Measurements from ENCODE around the gene SCN1A.

SCN1A gene

GRCh38 chr2:166094325-166094724, 33.5 kb downstream of the SCN1A start:
- no peak overlapping the region for H3K9ac ChIP-seq (ENCODE audit: insufficient read length, low read depth)
- no peak for DNase-seq (ENCODE audit: low read depth, low spot score)
- H3K27me3 ChIP-seq (ENCODE audit: insufficient read depth, insufficient read length), result no peaks in the 10 kb centered on the region
- no peaks in the 10 kb centered on the region for H3K36me3 ChIP-seq (ENCODE audit: insufficient read depth, insufficient read length, low read length)
- TF ChIP-seq ZNF274 (IDR thresholded peaks at IDR 0.05; ENCODE audit: low read depth, low read length) (no peak), SUZ12 (IDR thresholded peaks at IDR 0.05; ENCODE audit: extremely low read depth, insufficient read depth, insufficient read length) (no peak), YY1 (IDR thresholded peaks at IDR 0.05; ENCODE audit: insufficient read depth, insufficient read length) (no peak)
- H3K4me3 ChIP-seq (ENCODE audit: insufficient read length, low read depth), result no peak overlapping the region
- no peaks in the 10 kb centered on the region for H3K4me1 ChIP-seq (ENCODE audit: insufficient read depth, insufficient read length)
- no peaks in the 10 kb centered on the region for H3K9me3 ChIP-seq (ENCODE audit: insufficient read depth, low read length)

GRCh38 chr2:166092889-166093288, 34.9 kb downstream of the SCN1A start:
- H3K9me3 ChIP-seq (ENCODE audit: insufficient read depth, low read length), result no peaks in the 10 kb centered on the region
- no peak for TF ChIP-seq SUZ12 (IDR thresholded peaks at IDR 0.05; ENCODE audit: extremely low read depth, insufficient read depth, insufficient read length)
- TF ChIP-seq YY1 (IDR thresholded peaks at IDR 0.05; ENCODE audit: insufficient read depth, insufficient read length), result no peak
- no peak for TF ChIP-seq ZNF274 (IDR thresholded peaks at IDR 0.05; ENCODE audit: low read depth, low read length)
- no peaks in the 10 kb centered on the region for H3K27me3 ChIP-seq (ENCODE audit: insufficient read depth, insufficient read length)
- H3K4me1 ChIP-seq (ENCODE audit: insufficient read depth, insufficient read length), result no peaks in the 10 kb centered on the region
- H3K4me3 ChIP-seq (ENCODE audit: insufficient read length, low read depth), result no peak overlapping the region
- no peaks in the 10 kb centered on the region for H3K36me3 ChIP-seq (ENCODE audit: insufficient read depth, insufficient read length, low read length)
- no peak for DNase-seq (ENCODE audit: low read depth, low spot score)
- H3K9ac ChIP-seq (ENCODE audit: insufficient read length, low read depth), result no peak overlapping the region

- TF ChIP-seq ZNF274 (IDR thresholded peaks at IDR 0.05; ENCODE audit: low read depth, low read length), result no peak
- TF ChIP-seq YY1 (IDR thresholded peaks at IDR 0.05; ENCODE audit: insufficient read depth, insufficient read length), result no peak
- TF ChIP-seq SUZ12 (IDR thresholded peaks at IDR 0.05; ENCODE audit: extremely low read depth, insufficient read depth, insufficient read length), result no peak
- no peak overlapping the region for H3K9ac ChIP-seq (ENCODE audit: insufficient read length, low read depth)
- DNase-seq (ENCODE audit: low read depth, low spot score), result no peak
- no peaks in the 10 kb centered on the region for H3K9me3 ChIP-seq (ENCODE audit: insufficient read depth, low read length)
- no peak overlapping the region for H3K4me3 ChIP-seq (ENCODE audit: insufficient read length, low read depth)
- no peaks in the 10 kb centered on the region for H3K4me1 ChIP-seq (ENCODE audit: insufficient read depth, insufficient read length)
- H3K27me3 ChIP-seq (ENCODE audit: insufficient read depth, insufficient read length), result no peaks in the 10 kb centered on the region
- H3K36me3 ChIP-seq (ENCODE audit: insufficient read depth, insufficient read length, low read length), result no peaks in the 10 kb centered on the region
Measured at GRCh38 chr2:166091439-166091838, 36.4 kb downstream of the SCN1A start.

GRCh38 chr2:166090908-166091307, 36.9 kb downstream of the SCN1A start:
- H3K9ac ChIP-seq (ENCODE audit: insufficient read length, low read depth), result no peak overlapping the region
- no peaks in the 10 kb centered on the region for H3K9me3 ChIP-seq (ENCODE audit: insufficient read depth, low read length)
- no peaks in the 10 kb centered on the region for H3K27me3 ChIP-seq (ENCODE audit: insufficient read depth, insufficient read length)
- H3K4me1 ChIP-seq (ENCODE audit: insufficient read depth, insufficient read length), result no peaks in the 10 kb centered on the region
- no peak for TF ChIP-seq YY1 (IDR thresholded peaks at IDR 0.05; ENCODE audit: insufficient read depth, insufficient read length)
- TF ChIP-seq ZNF274 (IDR thresholded peaks at IDR 0.05; ENCODE audit: low read depth, low read length), result no peak
- no peak for TF ChIP-seq SUZ12 (IDR thresholded peaks at IDR 0.05; ENCODE audit: extremely low read depth, insufficient read depth, insufficient read length)
- DNase-seq (ENCODE audit: low read depth, low spot score), result no peak
- H3K36me3 ChIP-seq (ENCODE audit: insufficient read depth, insufficient read length, low read length), result no peaks in the 10 kb centered on the region
- H3K4me3 ChIP-seq (ENCODE audit: insufficient read length, low read depth), result no peak overlapping the region

- no peak for DNase-seq (ENCODE audit: low read depth, low spot score)
- Histone ChIP-seq H3K27me3 (ENCODE audit: insufficient read depth, insufficient read length) (no peaks in the 10 kb centered on the region), H3K4me3 (ENCODE audit: insufficient read length, low read depth) (no peak overlapping the region), H3K4me1 (ENCODE audit: insufficient read depth, insufficient read length) (no peaks in the 10 kb centered on the region), H3K9ac (ENCODE audit: insufficient read length, low read depth) (no peak overlapping the region), H3K36me3 (ENCODE audit: insufficient read depth, insufficient read length, low read length) (no peaks in the 10 kb centered on the region), H3K9me3 (ENCODE audit: insufficient read depth, low read length) (no peaks in the 10 kb centered on the region)
- TF ChIP-seq SUZ12 (IDR thresholded peaks at IDR 0.05; ENCODE audit: extremely low read depth, insufficient read depth, insufficient read length) (no peak), YY1 (IDR thresholded peaks at IDR 0.05; ENCODE audit: insufficient read depth, insufficient read length) (no peak), ZNF274 (IDR thresholded peaks at IDR 0.05; ENCODE audit: low read depth, low read length) (no peak)
Measured at GRCh38 chr2:166090346-166090745, 37.5 kb downstream of the SCN1A start.

GRCh38 chr2:166088634-166089033, 39.2 kb downstream of the SCN1A start:
- no peaks in the 10 kb centered on the region for H3K4me1 ChIP-seq (ENCODE audit: insufficient read depth, insufficient read length)
- H3K9ac ChIP-seq (ENCODE audit: insufficient read length, low read depth), result no peak overlapping the region
- no peak overlapping the region for H3K4me3 ChIP-seq (ENCODE audit: insufficient read length, low read depth)
- no peaks in the 10 kb centered on the region for H3K27me3 ChIP-seq (ENCODE audit: insufficient read depth, insufficient read length)
- H3K36me3 ChIP-seq (ENCODE audit: insufficient read depth, insufficient read length, low read length), result no peaks in the 10 kb centered on the region
- TF ChIP-seq SUZ12 (IDR thresholded peaks at IDR 0.05; ENCODE audit: extremely low read depth, insufficient read depth, insufficient read length), result no peak
- TF ChIP-seq YY1 (IDR thresholded peaks at IDR 0.05; ENCODE audit: insufficient read depth, insufficient read length), result no peak
- TF ChIP-seq ZNF274 (IDR thresholded peaks at IDR 0.05; ENCODE audit: low read depth, low read length), result no peak
- no peaks in the 10 kb centered on the region for H3K9me3 ChIP-seq (ENCODE audit: insufficient read depth, low read length)
- DNase-seq (ENCODE audit: low read depth, low spot score), result no peak

- Histone ChIP-seq H3K27me3 (ENCODE audit: insufficient read depth, insufficient read length) (no peaks in the 10 kb centered on the region), H3K4me3 (ENCODE audit: insufficient read length, low read depth) (no peak overlapping the region), H3K4me1 (ENCODE audit: insufficient read depth, insufficient read length) (no peaks in the 10 kb centered on the region), H3K36me3 (ENCODE audit: insufficient read depth, insufficient read length, low read length) (no peaks in the 10 kb centered on the region), H3K9me3 (ENCODE audit: insufficient read depth, low read length) (no peaks in the 10 kb centered on the region), H3K9ac (ENCODE audit: insufficient read length, low read depth) (no peak overlapping the region)
- no peak for DNase-seq (ENCODE audit: low read depth, low spot score)
- TF ChIP-seq YY1 (IDR thresholded peaks at IDR 0.05; ENCODE audit: insufficient read depth, insufficient read length) (no peak), ZNF274 (IDR thresholded peaks at IDR 0.05; ENCODE audit: low read depth, low read length) (no peak), SUZ12 (IDR thresholded peaks at IDR 0.05; ENCODE audit: extremely low read depth, insufficient read depth, insufficient read length) (no peak)
Measured at GRCh38 chr2:166084301-166084700, 43.5 kb downstream of the SCN1A start.

Data from NT2/D1 (cell line).